SH-SY5Y (cell line): ENCODE measurements around the gene PLCXD3.

Experiments
- GATA2 ChIP-seq: IDR thresholded peaks from 2 replicates; pipeline ENCODE4 v1.6.1; 2011; ENCODE audit warnings: mild to moderate bottlenecking, low read depth, low read length
- GATA3 ChIP-seq: IDR thresholded peaks from 2 replicates; pipeline ENCODE4 v1.6.1; 2011; ENCODE audit warnings: low read depth, mild to moderate bottlenecking, low read length, moderate library complexity

GRCh38 chr5:41406424-41406823 is 104.0 kb downstream of the PLCXD3 start:
- TF ChIP-seq GATA2 (no peak), GATA3 (no peak)
